ENCODE results near the gene ATG5.

- TF ChIP-seq GATA2 (IDR thresholded peaks at IDR 0.05; ENCODE audit: low read depth, low read length) (no peak), GATA3 (IDR thresholded peaks at IDR 0.05; ENCODE audit: low read depth, low read length) (no peak)
Measured at GRCh38 chr6:106309766-106310373, 15.7 kb downstream of the ATG5 start.
